ENCODE data around the gene MGAT5B. TPM values are rescaled to one million over a fixed set of nuclear protein-coding genes. Genes with fewer than 3 reads are reported as not detected.

MGAT5B gene
- total RNA-seq, 6 experiments from 2014 or later, result 0.16 TPM; not detected in 5

- Histone ChIP-seq H3K27me3 (no peaks in the 10 kb centered on the region), H3K27ac (no peak overlapping the region), H3K4me3 (no peak overlapping the region), H3K36me3 (no peaks in the 10 kb centered on the region), H3K9me3 (no peaks in the 10 kb centered on the region), H3K4me1 (no peaks in the 10 kb centered on the region)
- DNase-seq (no peak), ATAC-seq (no peak)
- WGBS (ENCODE audit: insufficient coverage, low coverage, low lambda C conversion rate, missing lambda C conversion rate), result 64% methylated on average over 3 of the region's 5 CpGs
- no peak for TF ChIP-seq POLR2A (IDR thresholded peaks at IDR 0.05)
- intact Hi-C loops (cut with DNase I), result no loop called here
These were observed 84.2 kb downstream of the MGAT5B start for GRCh38 chr17:76952402-76952801.

- peak in 1 of 3 donors; percentile 11 for DNase-seq
- WGBS (ENCODE audit: insufficient coverage, low coverage, low lambda C conversion rate, missing lambda C conversion rate), result 80% methylated on average over 7 of the region's 9 CpGs
- no peak overlapping the region for H3K4me3 ChIP-seq
These were observed 84.9 kb downstream of the MGAT5B start for GRCh38 chr17:76953066-76953465.

DNA sequence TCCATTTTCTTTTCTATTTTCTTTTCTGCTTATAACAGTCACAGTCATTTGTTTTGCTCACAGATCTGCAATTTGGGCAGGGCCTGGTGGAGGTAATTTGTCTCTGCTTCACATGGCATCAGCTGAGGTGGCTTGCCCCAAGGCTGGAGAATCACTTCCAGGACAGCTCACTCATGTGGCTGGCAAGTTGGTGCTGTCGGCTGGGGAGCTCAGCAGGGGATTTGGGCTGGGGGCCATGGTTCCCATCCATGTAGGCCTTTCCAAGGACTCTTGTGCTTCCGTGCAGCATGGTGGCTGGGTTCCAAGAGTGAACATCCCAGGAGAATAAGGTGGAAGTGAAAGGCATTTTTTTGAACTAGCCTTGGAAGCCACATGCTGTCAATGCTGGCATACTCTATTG is 85.7 kb downstream of the MGAT5B start:
- ATAC-seq (no peak), DNase-seq (peak in 1 of 3 donors; percentile 17)
- no peaks in the 10 kb centered on the region for H3K9me3 ChIP-seq
- no peaks in the 10 kb centered on the region for H3K27me3 ChIP-seq
- WGBS (ENCODE audit: insufficient coverage, low coverage, low lambda C conversion rate, missing lambda C conversion rate), result 40% methylated on average over 2 of the region's 2 CpGs
- H3K4me1 ChIP-seq, result no peaks in the 10 kb centered on the region
- H3K36me3 ChIP-seq, result no peaks in the 10 kb centered on the region
- intact Hi-C loops (cut with DNase I), result no loop called here
- TF ChIP-seq POLR2A (IDR thresholded peaks at IDR 0.05), result no peak
- no peak overlapping the region for H3K4me3 ChIP-seq
- no peak overlapping the region for H3K27ac ChIP-seq

More at GRCh38 chr17:76953066-76953465, 84.9 kb downstream of the MGAT5B start:
- no peaks in the 10 kb centered on the region for H3K4me1 ChIP-seq
- no peak for TF ChIP-seq POLR2A (IDR thresholded peaks at IDR 0.05)
- TF ChIP-seq, protein P1, sequence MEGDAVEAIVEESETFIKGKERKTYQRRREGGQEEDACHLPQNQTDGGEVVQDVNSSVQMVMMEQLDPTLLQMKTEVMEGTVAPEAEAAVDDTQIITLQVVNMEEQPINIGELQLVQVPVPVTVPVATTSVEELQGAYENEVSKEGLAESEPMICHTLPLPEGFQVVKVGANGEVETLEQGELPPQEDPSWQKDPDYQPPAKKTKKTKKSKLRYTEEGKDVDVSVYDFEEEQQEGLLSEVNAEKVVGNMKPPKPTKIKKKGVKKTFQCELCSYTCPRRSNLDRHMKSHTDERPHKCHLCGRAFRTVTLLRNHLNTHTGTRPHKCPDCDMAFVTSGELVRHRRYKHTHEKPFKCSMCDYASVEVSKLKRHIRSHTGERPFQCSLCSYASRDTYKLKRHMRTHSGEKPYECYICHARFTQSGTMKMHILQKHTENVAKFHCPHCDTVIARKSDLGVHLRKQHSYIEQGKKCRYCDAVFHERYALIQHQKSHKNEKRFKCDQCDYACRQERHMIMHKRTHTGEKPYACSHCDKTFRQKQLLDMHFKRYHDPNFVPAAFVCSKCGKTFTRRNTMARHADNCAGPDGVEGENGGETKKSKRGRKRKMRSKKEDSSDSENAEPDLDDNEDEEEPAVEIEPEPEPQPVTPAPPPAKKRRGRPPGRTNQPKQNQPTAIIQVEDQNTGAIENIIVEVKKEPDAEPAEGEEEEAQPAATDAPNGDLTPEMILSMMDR (IDR thresholded peaks at IDR 0.05), result no peak
- H3K9me3 ChIP-seq, result no peaks in the 10 kb centered on the region
- no peaks in the 10 kb centered on the region for H3K27me3 ChIP-seq
- H3K27ac ChIP-seq, result no peak overlapping the region
- intact Hi-C loops (cut with DNase I), result no loop called here
- ATAC-seq, result no peak
- no peaks in the 10 kb centered on the region for H3K36me3 ChIP-seq

GRCh38 chr17:76955191-76955590 is 87.0 kb downstream of the MGAT5B start:
- no peak overlapping the region for H3K4me3 ChIP-seq
- H3K4me1 ChIP-seq, result no peaks in the 10 kb centered on the region
- intact Hi-C loops (cut with DNase I), result no loop called here
- TF ChIP-seq POLR2A (IDR thresholded peaks at IDR 0.05), result no peak
- TF ChIP-seq, protein P1 (IDR thresholded peaks at IDR 0.05), result no peak
- H3K9me3 ChIP-seq, result no peaks in the 10 kb centered on the region
- no peak overlapping the region for H3K27ac ChIP-seq
- H3K27me3 ChIP-seq, result no peaks in the 10 kb centered on the region
- DNase-seq, result peak in 1 of 3 donors; percentile 22
- ATAC-seq, result no peak
- no peaks in the 10 kb centered on the region for H3K36me3 ChIP-seq
- WGBS (ENCODE audit: insufficient coverage, low coverage, low lambda C conversion rate, missing lambda C conversion rate), result 67% methylated on average over 3 of the region's 6 CpGs

DNA sequence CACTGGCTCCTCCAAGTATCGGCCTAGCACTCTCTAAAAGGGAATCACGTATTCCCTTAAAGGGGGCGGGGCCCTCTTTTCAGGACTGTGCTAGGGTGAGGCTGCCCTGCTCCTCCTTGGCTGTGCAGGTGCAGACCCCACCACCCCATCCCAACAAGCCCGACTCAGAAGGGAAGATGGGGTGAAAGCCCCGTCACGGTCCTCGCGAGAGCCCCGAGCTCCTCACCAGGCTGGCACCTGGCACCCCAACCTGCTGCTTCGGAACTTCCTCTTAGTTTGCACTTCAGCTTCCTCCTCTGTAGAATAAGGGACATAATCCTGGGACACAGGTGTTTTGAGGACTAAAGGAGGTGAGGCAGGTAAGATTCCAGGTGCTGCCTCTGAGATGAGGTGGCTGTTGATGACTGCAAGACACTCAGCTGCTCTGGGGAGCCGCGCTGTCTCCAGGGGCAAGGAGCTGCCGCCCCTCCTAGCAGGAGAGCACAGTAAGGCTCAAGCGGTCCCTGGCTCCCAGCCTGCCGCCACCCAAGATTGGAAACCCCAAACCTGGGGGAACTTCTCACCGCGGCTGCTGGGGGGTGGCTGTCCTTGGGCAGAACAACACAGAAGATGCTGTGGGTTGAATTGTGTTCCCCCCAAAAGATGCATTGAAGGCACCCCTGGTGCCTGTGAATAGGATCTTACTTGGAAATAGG is 88.8 kb downstream of the MGAT5B start:
- Histone ChIP-seq H3K27me3 (no peaks in the 10 kb centered on the region), H3K27ac (no peak overlapping the region), H3K9me3 (no peaks in the 10 kb centered on the region), H3K36me3 (no peaks in the 10 kb centered on the region), H3K4me3 (no peak overlapping the region), H3K4me1 (no peaks in the 10 kb centered on the region)
- TF ChIP-seq, protein P1 (IDR thresholded peaks at IDR 0.05), result no peak
- TF ChIP-seq POLR2A (IDR thresholded peaks at IDR 0.05), result no peak
- ATAC-seq (no peak), DNase-seq (peak in 1 of 3 donors; percentile 17)
- intact Hi-C loops (cut with DNase I), result no loop called here
- 66% methylated on average over 4 of the region's 17 CpGs for WGBS (ENCODE audit: insufficient coverage, low coverage, low lambda C conversion rate, missing lambda C conversion rate)
